HepG2 (cell line): ENCODE measurements around the gene SEC16A. TPM values are rescaled to one million over a fixed set of nuclear protein-coding genes. Genes with fewer than 3 reads are reported as not detected.
A peak's percentile ranks its signal among the peaks of the same experiment; 100 is the strongest.

ENCODE experiments used
- DR1 ChIP-seq: sonication (generic); formaldehyde crosslinking; IDR thresholded peaks from 2 replicates; pipeline ENCODE4 v1.8.0; 2021; ENCODE audit warnings: mild to moderate bottlenecking, missing genetic modification reagents, inconsistent platforms
- EP300 ChIP-seq, 3 experiments: sonication (generic) in 1 of 3; formaldehyde crosslinking in 1 of 3; IDR thresholded peaks; 2 replicates each; pipeline versions ENCODE4 v1.5.1 to v1.6.1; 2011 to 2020; ENCODE audit warnings: low read depth in 2 of 3, low read length in 2 of 3, borderline replicate concordance in 1 of 3, improper control_type of control experiment in 1 of 3, mild to moderate bottlenecking in 1 of 3, missing genetic modification reagents in 1 of 3, moderate library complexity in 1 of 3
- GATAD2A ChIP-seq: IDR thresholded peaks from 2 replicates; pipeline ENCODE4 v1.6.1; 2016
- GMEB1 ChIP-seq: sonication (generic); formaldehyde crosslinking; IDR thresholded peaks from 2 replicates; pipeline ENCODE4 v1.5.1; 2020; ENCODE audit warnings: missing genetic modification reagents, mild to moderate bottlenecking, borderline replicate concordance
- GZF1 ChIP-seq: sonication (generic); formaldehyde crosslinking; IDR thresholded peaks from 2 replicates; pipeline ENCODE4 v1.5.1; 2020; ENCODE audit warnings: mild to moderate bottlenecking, missing genetic modification reagents
- HNF4A ChIP-seq: sonication (generic); formaldehyde crosslinking; IDR thresholded peaks from 2 replicates; pipeline ENCODE4 v1.4.0; 2020; ENCODE audit warnings: missing genetic modification reagents
- IRF2 ChIP-seq: IDR thresholded peaks from 2 replicates; pipeline ENCODE4 v1.6.1; 2018; ENCODE audit warnings: missing genetic modification reagents, missing compliant biosample characterization
- ISL2 ChIP-seq: sonication (generic); formaldehyde crosslinking; IDR thresholded peaks from 2 replicates; pipeline ENCODE4 v1.5.0; 2020; ENCODE audit warnings: missing genetic modification reagents
- MEIS1 ChIP-seq: sonication (generic); formaldehyde crosslinking; IDR thresholded peaks from 2 replicates; pipeline ENCODE4 v1.9.0; 2021; ENCODE audit warnings: mild to moderate bottlenecking, missing genetic modification reagents, moderate library complexity, borderline replicate concordance
- NR0B2 ChIP-seq: sonication (generic); formaldehyde crosslinking; IDR thresholded peaks from 2 replicates; pipeline ENCODE4 v1.4.0; 2020; ENCODE audit warnings: mild to moderate bottlenecking, missing genetic modification reagents
- REPIN1 ChIP-seq: sonication (generic); formaldehyde crosslinking; IDR thresholded peaks from 2 replicates; pipeline ENCODE4 v1.8.0; 2022; ENCODE audit warnings: missing genetic modification reagents, low read depth, mild to moderate bottlenecking, borderline replicate concordance
- SKI ChIP-seq: fragments of 450-650 bp; IDR thresholded peaks from one replicate; pipeline ENCODE4 v1.6.1; 2018; ENCODE audit warnings: mild to moderate bottlenecking; ENCODE audit not compliant: partially characterized antibody
- TARDBP ChIP-seq: sonication (generic); formaldehyde crosslinking; IDR thresholded peaks from 2 replicates; pipeline ENCODE4 v1.8.0; 2022; ENCODE audit warnings: mild to moderate bottlenecking, missing genetic modification reagents
- YEATS4 ChIP-seq: sonication (generic); formaldehyde crosslinking; IDR thresholded peaks from 2 replicates; pipeline ENCODE4 v1.4.0; 2020; ENCODE audit warnings: missing genetic modification reagents, borderline replicate concordance
- ZFX ChIP-seq: sonication (generic); formaldehyde crosslinking; IDR thresholded peaks from 2 replicates; pipeline ENCODE4 v1.4.0; 2020; ENCODE audit warnings: mild to moderate bottlenecking, low read depth, missing genetic modification reagents, moderate library complexity
- ZNF18 ChIP-seq: sonication (generic); formaldehyde crosslinking; IDR thresholded peaks from 2 replicates; pipeline ENCODE4 v1.8.0; 2022; ENCODE audit warnings: mild to moderate bottlenecking, missing genetic modification reagents; ENCODE audit not compliant: insufficient replicate concordance
- ZNF235 ChIP-seq: sonication (generic); formaldehyde crosslinking; IDR thresholded peaks from 2 replicates; pipeline ENCODE4 v1.8.1; 2023; ENCODE audit warnings: mild to moderate bottlenecking, missing genetic modification reagents, borderline replicate concordance
- ZNF274 ChIP-seq: sonication (generic); formaldehyde crosslinking; IDR thresholded peaks from 2 replicates; pipeline ENCODE4 v1.5.1; 2020; ENCODE audit warnings: mild to moderate bottlenecking, missing genetic modification reagents
- ZNF558 ChIP-seq: sonication (generic); formaldehyde crosslinking; IDR thresholded peaks from 2 replicates; pipeline ENCODE4 v1.9.0; 2022; ENCODE audit warnings: mild to moderate bottlenecking, missing genetic modification reagents, borderline replicate concordance
- ZNF574 ChIP-seq: sonication (generic); formaldehyde crosslinking; IDR thresholded peaks from 2 replicates; pipeline ENCODE4 v1.4.0; 2020; ENCODE audit warnings: missing genetic modification reagents
- ZNF777 ChIP-seq: sonication (generic); formaldehyde crosslinking; IDR thresholded peaks from 2 replicates; pipeline ENCODE4 v1.4.0; 2020; ENCODE audit warnings: missing genetic modification reagents
- ZNF891 ChIP-seq: sonication (generic); formaldehyde crosslinking; IDR thresholded peaks from 2 replicates; pipeline ENCODE4 v1.5.0; 2020; ENCODE audit warnings: mild to moderate bottlenecking, missing genetic modification reagents
- ZSCAN25 ChIP-seq: sonication (generic); formaldehyde crosslinking; IDR thresholded peaks from 2 replicates; pipeline ENCODE4 v1.8.0; 2022; ENCODE audit warnings: mild to moderate bottlenecking, missing genetic modification reagents
- polyA plus RNA-seq, 8 experiments: library from polyadenylated mRNA; depleted of rRNA in 3 of 8; stranded (reverse) in 7 of 8; unstranded in 1 of 8; fragments of >200 nt; fragmentation: Illumina TruSeq in 4 of 8; extraction: Trizol in 4 of 8; gene quantifications; 2 replicates each; pipeline versions ENCODE4 v1.2.1 to v1.2.3, GENCODE V29; 2011 to 2016; ENCODE audit warnings: low read depth in 4 of 8, missing spikeins in 1 of 8, mixed read lengths in 1 of 8; ENCODE audit not compliant: insufficient read depth in 1 of 8
- total RNA-seq, 5 experiments: library from RNA; depleted of rRNA; stranded (reverse); fragments of >200 nt; fragmentation: Illumina TruSeq; extraction: Trizol; gene quantifications; 2 replicates each; pipeline ENCODE4 v1.2.3, GENCODE V29; 2016; ENCODE audit warnings: low read depth in 1 of 5

The SEC16A gene
- total and polyA plus RNA-seq, 2 of the 13 experiments (the other 11 are each of a cell fraction or from before 2014, with no cell fraction given), result 15.9 to 18.9 TPM

GRCh38 chr9:136520053-136520540 is 37.3 kb upstream of the SEC16A start (continued):
- TF ChIP-seq ZNF574 (CRISPR knock-in tag) (0 out of 2 replicates have a peak, but pooled peaks have one; percentile 17), GATAD2A (CRISPR knock-in tag) (0 out of 2 replicates have a peak, but pooled peaks have one; percentile 15), REPIN1 (0 out of 2 replicates have a peak, but pooled peaks have one; percentile 67), ZNF891 (CRISPR knock-in tag) (peak; percentile 63; the same call in 1 of the 2 replicates), YEATS4 (CRISPR knock-in tag) (peak; percentile 28; the same call in 1 of the 2 replicates), GMEB1 (CRISPR knock-in tag) (no peak), HNF4A (CRISPR knock-in tag) (peak; percentile 59), EP300 (IDR thresholded peaks at IDR 0.05; ENCODE audit: low read depth in 2 of 2, low read length in 2 of 2) (peak in 1 of 2 experiments; percentile 26; a peak in 1 of 4 replicates), EP300 (CRISPR knock-in tag; IDR thresholded peaks at IDR 0.05; ENCODE audit: borderline replicate concordance) (no peak), ZNF235 (CRISPR knock-in tag) (0 out of 2 replicates have a peak, but pooled peaks have one; percentile 51), MEIS1 (CRISPR knock-in tag) (no peak), ZNF18 (no peak), ZNF558 (0 out of 2 replicates have a peak, but pooled peaks have one; percentile 38), NR0B2 (no peak), ZNF274 (no peak; the same call in 1 of the 2 replicates), DR1 (CRISPR knock-in tag) (0 out of 2 replicates have a peak, but pooled peaks have one; percentile 16), ISL2 (CRISPR knock-in tag) (no peak; the same call in 1 of the 2 replicates), IRF2 (CRISPR knock-in tag) (no peak), ZFX (CRISPR knock-in tag) (no peak), ZNF777 (0 out of 2 replicates have a peak, but pooled peaks have one; percentile 47), GZF1 (no peak), ZSCAN25 (CRISPR knock-in tag) (peak; percentile 15; the same call in 1 of the 2 replicates), SKI (peak; percentile 22), TARDBP (peak; percentile 29; the same call in 1 of the 2 replicates)
